ENCODE data around the gene DNAJC10. TPM values are rescaled to one million over a fixed set of nuclear protein-coding genes. Genes with fewer than 3 reads are reported as not detected.

The DNAJC10 gene
- total RNA-seq = 171 and 201 TPM in 2 replicates
- 30.8 and 45.1 TPM in 2 replicates for polyA plus RNA-seq
- polyA plus RNA-seq (2011; cell fraction: cytosol; rRNA removed) = 39.5 and 46.5 TPM in 2 replicates
- polyA plus RNA-seq (2011; cell fraction: nucleus; rRNA removed) = 90.6 and 102 TPM in 2 replicates
- polyA plus RNA-seq (2012) = 173 and 189 TPM in 2 replicates
- polyA minus RNA-seq = 92.2 and 114 TPM in 2 replicates
- polyA minus RNA-seq (2011; cell fraction: cytosol; rRNA and poly(A)+ RNA removed) = 13.7 TPM
- polyA minus RNA-seq (2011; cell fraction: nucleus; rRNA and poly(A)+ RNA removed) = 51.7 and 73.5 TPM in 2 replicates
- Bru-seq, nascent RNA = percentile 89 among the genes with signal in this experiment
- percentile 81 among the genes with signal in this experiment for BruChase-seq, experiment 1, labeled RNA remaining after a 6-hour chase
- BruChase-seq, experiment 2, labeled RNA remaining after a 2-hour chase = percentile 82 among the genes with signal in this experiment
- long read RNA-seq, full-length matches to known transcripts = 193 of 236 reads
- long read RNA-seq, partial matches to known transcripts = 13 of 236 reads
- long read RNA-seq, other reads (novel, unspliced or antisense) = 30 of 236 reads

DNA sequence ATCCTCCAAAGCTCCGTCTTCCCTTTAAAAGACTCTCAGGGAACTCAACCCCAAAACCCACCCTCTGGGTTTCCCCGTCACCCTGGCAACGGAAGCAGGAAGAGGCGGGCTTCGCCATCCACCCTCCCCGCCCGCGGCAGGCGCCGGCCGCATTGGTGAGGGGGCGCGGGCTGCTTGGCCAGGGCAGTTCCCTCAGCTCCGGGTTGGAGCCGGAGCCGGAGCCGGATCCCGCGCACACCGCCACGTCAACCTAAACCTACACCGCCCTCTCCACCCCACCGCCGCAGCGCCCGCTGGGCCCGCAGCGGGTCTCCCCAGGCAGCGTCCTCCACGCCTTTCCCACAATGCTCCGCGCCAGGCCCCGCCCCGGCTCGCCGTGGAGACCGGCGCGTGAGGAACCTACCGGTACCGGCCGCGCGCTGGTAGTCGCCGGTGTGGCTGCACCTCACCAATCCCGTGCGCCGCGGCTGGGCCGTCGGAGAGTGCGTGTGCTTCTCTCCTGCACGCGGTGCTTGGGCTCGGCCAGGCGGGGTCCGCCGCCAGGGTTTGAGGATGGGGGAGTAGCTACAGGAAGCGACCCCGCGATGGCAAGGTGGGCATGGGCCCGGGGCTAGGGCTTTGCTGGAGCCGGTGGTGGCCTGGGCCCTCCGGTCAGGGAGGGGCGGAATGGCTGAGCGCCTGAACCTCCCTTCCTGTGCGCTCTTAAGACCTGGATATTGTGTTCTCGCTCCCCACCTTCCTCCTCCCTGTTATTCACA, at the start of gene DNAJC10:
Gene DNAJC10 (plus strand): TSS at position 366 of the 758 bp plus-strand sequence. CDS start 1,830 bp downstream, outside the sequence.
- no peaks in the 10 kb centered on the region for H3K9me1 ChIP-seq (replicated peaks; ENCODE audit: control insufficient read depth, extremely low read depth, insufficient read depth, low read length)
- peak within 1 kb of the TSS; percentile 87 for H2AFZ ChIP-seq (ENCODE audit: low read depth, low read length)
- no peaks in the 10 kb centered on the region for H3K27me3 ChIP-seq (ENCODE audit: control insufficient read depth in 2 of 2, insufficient read depth in 2 of 2, low read length in 2 of 2)
- dilution Hi-C loops (cut with MboI; ENCODE audit: extremely low pct_ligation_motif_present, low sequenced_read_pairs) (no loop called here), intact Hi-C loops (cut with micrococcal nuclease) (loop anchor here (1.0 to 5.0 kb wide), 4 partner anchors 49 to 904 kb away; partner anchors contain the start of gene ITPRID2)
- FAIRE-seq (peak; percentile 89), DNase-seq (ENCODE audit: low read depth, low spot score) (peak; percentile 98)
- H3K36me3 ChIP-seq (ENCODE audit: control insufficient read depth in 2 of 2, extremely low read depth in 1 of 2, insufficient read depth in 2 of 2, low read length in 2 of 2) = peaks cover 0 to 7% of the 10 kb centered on the region in 2 experiments
- H3K4me1 ChIP-seq (ENCODE audit: control insufficient read depth, extremely low read depth, insufficient read depth, low read length) = peaks cover 32% of the 10 kb centered on the region
- CTCF ChIA-PET = interaction anchor here (0.8 to 3.7 kb wide), 6 partner anchors 9 to 49 kb away, joined by 3 to 31 read pairs (median 4); no protein-coding TSS in a partner anchor
- peak within 1 kb of the TSS; percentile 65 to 95 (median 95) for H3K4me3 ChIP-seq (replicated peaks in 1 of 3; ENCODE audit: insufficient read depth in 1 of 3, low read depth in 1 of 3, low read length in 3 of 3)
- H3K4me2 ChIP-seq (ENCODE audit: insufficient read depth, low read length) = peak within 1 kb of the TSS; percentile 96
- no peaks in the 10 kb centered on the region for H4K20me1 ChIP-seq (replicated peaks; ENCODE audit: control insufficient read depth, extremely low read depth, insufficient read depth, low read length)
- H3K9ac ChIP-seq (replicated peaks; ENCODE audit: extremely low read depth, insufficient read depth, low read length) = peak within 1 kb of the TSS; percentile 93
- H3K27ac ChIP-seq (ENCODE audit: insufficient read depth, low read depth, low read length) = peak within 1 kb of the TSS; percentile 88
- peaks cover 21% of the 10 kb centered on the region for H3K79me2 ChIP-seq (ENCODE audit: control insufficient read depth, insufficient read depth, low read length)
- TSS peak; percentile 38 for BruUV-seq (replicated peaks)
- no peak for TF ChIP-seq EZH2 (IDR thresholded peaks at IDR 0.05; ENCODE audit: borderline replicate concordance, low read depth, low read length, severe bottlenecking)
- TF ChIP-seq GATA2 (IDR thresholded peaks at IDR 0.05; ENCODE audit: insufficient read depth, insufficient read length, low read depth, low read length) = no peak
- no peak for TF ChIP-seq JUN (IDR thresholded peaks at IDR 0.05; ENCODE audit: borderline replicate concordance, insufficient read depth, insufficient read length, low read depth)
- TF ChIP-seq FOS (IDR thresholded peaks at IDR 0.05; ENCODE audit: borderline replicate concordance, insufficient read depth, low read length) = peak; percentile 3
- TF ChIP-seq, protein P1, sequence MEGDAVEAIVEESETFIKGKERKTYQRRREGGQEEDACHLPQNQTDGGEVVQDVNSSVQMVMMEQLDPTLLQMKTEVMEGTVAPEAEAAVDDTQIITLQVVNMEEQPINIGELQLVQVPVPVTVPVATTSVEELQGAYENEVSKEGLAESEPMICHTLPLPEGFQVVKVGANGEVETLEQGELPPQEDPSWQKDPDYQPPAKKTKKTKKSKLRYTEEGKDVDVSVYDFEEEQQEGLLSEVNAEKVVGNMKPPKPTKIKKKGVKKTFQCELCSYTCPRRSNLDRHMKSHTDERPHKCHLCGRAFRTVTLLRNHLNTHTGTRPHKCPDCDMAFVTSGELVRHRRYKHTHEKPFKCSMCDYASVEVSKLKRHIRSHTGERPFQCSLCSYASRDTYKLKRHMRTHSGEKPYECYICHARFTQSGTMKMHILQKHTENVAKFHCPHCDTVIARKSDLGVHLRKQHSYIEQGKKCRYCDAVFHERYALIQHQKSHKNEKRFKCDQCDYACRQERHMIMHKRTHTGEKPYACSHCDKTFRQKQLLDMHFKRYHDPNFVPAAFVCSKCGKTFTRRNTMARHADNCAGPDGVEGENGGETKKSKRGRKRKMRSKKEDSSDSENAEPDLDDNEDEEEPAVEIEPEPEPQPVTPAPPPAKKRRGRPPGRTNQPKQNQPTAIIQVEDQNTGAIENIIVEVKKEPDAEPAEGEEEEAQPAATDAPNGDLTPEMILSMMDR (IDR thresholded peaks at IDR 0.05; ENCODE audit: extremely low read depth in 1 of 2, insufficient read depth in 1 of 2, low read depth in 1 of 2, low read length in 2 of 2) = peak in 1 of 2 donors; percentile 0
- no peak for TF ChIP-seq POLR2AphosphoS5 (IDR thresholded peaks at IDR 0.05; ENCODE audit: insufficient read depth, low read depth, low read length)
- TF ChIP-seq, protein P2, sequence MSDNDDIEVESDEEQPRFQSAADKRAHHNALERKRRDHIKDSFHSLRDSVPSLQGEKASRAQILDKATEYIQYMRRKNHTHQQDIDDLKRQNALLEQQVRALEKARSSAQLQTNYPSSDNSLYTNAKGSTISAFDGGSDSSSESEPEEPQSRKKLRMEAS (IDR thresholded peaks at IDR 0.05; ENCODE audit: insufficient read depth, insufficient read length) = no peak
- TF ChIP-seq MYC (IDR thresholded peaks at IDR 0.05; ENCODE audit: low read depth, low read length) = no peak
- peak; percentile 95 for TF ChIP-seq POLR2A (IDR thresholded peaks at IDR 0.05; ENCODE audit: low read depth, low read length)
- no peaks in the 10 kb centered on the region for H3K9me3 ChIP-seq (replicated peaks; ENCODE audit: control insufficient read depth, insufficient read depth, low read length)
- POLR2A ChIA-PET = no interaction called here
